ENCODE data around the gene ENO3.

GRCh38 chr17:4968486-4969046 is 17.6 kb downstream of the ENO3 start:
- TF ChIP-seq, protein P1, sequence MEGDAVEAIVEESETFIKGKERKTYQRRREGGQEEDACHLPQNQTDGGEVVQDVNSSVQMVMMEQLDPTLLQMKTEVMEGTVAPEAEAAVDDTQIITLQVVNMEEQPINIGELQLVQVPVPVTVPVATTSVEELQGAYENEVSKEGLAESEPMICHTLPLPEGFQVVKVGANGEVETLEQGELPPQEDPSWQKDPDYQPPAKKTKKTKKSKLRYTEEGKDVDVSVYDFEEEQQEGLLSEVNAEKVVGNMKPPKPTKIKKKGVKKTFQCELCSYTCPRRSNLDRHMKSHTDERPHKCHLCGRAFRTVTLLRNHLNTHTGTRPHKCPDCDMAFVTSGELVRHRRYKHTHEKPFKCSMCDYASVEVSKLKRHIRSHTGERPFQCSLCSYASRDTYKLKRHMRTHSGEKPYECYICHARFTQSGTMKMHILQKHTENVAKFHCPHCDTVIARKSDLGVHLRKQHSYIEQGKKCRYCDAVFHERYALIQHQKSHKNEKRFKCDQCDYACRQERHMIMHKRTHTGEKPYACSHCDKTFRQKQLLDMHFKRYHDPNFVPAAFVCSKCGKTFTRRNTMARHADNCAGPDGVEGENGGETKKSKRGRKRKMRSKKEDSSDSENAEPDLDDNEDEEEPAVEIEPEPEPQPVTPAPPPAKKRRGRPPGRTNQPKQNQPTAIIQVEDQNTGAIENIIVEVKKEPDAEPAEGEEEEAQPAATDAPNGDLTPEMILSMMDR (IDR thresholded peaks at IDR 0.05): no peak
- no peak for TF ChIP-seq POLR2A (IDR thresholded peaks at IDR 0.05)

Data from esophagus squamous epithelium (tissue), 4 donors.